Measurements from ENCODE around the gene GRAMD1B.

- TF ChIP-seq CTCF (IDR thresholded peaks at IDR 0.05; ENCODE audit: low read depth, low read length) (no peak), POLR2A (IDR thresholded peaks at IDR 0.05; ENCODE audit: extremely low read depth, insufficient read length) (no peak), MYC (IDR thresholded peaks at IDR 0.05; ENCODE audit: low read depth, low read length) (no peak)
These were observed 52.1 kb downstream of the GRAMD1B start for GRCh38 chr11:123482218-123482617.
